T1000 (cell line): ENCODE data around the gene ZNF266.

Experiments used
- DNase-seq: peaks from one replicate; lab custom pipeline; 2025; ENCODE audit warnings: mixed read lengths; lab: John Stamatoyannopoulos, UW

The ZNF266 gene

GRCh38 chr19:9435279-9436268 is at the start of gene ZNF266:
TSS of gene ZNF266 (minus strand) at chr19:9435573. CDS start at chr19:9420089, 15,484 bp downstream.
- DNase-seq, result peak; percentile 83

GRCh38 chr19:9485140-9485539 is 49.8 kb upstream of the ZNF266 start:
- no peak for DNase-seq

- no peak for DNase-seq
These were observed 39.6 kb upstream of the ZNF266 start for GRCh38 chr19:9474975-9475374.

- DNase-seq, result no peak
These were observed 31.8 kb upstream of the ZNF266 start for GRCh38 chr19:9467161-9467560.

- DNase-seq, result no peak
These were observed 26.6 kb upstream of the ZNF266 start for GRCh38 chr19:9461938-9462337.

GRCh38 chr19:9456018-9456689 is 20.8 kb upstream of the ZNF266 start:
- no peak for DNase-seq

- DNase-seq, result no peak
These were observed 18.6 kb upstream of the ZNF266 start for GRCh38 chr19:9453953-9454352.

- DNase-seq, result no peak
These were observed 9.7 kb upstream of the ZNF266 start for GRCh38 chr19:9445037-9445436.

GRCh38 chr19:9436358-9436757 is 985 bp upstream of the ZNF266 start:
- no peak for DNase-seq

- no peak for DNase-seq
These were observed 3.9 kb downstream of the ZNF266 start for GRCh38 chr19:9431475-9431874.

GRCh38 chr19:9430444-9430843 is 4.9 kb downstream of the ZNF266 start:
- no peak for DNase-seq

- DNase-seq, result no peak
These were observed 7.4 kb downstream of the ZNF266 start for GRCh38 chr19:9427941-9428340.

- no peak for DNase-seq
These were observed 22.0 kb downstream of the ZNF266 start for GRCh38 chr19:9413240-9413954.

GRCh38 chr19:9407827-9408226 is 27.5 kb downstream of the ZNF266 start:
- no peak for DNase-seq

- peak; percentile 90 for DNase-seq
These were observed 28.5 kb downstream of the ZNF266 start for GRCh38 chr19:9406798-9407352.

GRCh38 chr19:9381361-9381785 is 54.0 kb downstream of the ZNF266 start:
- no peak for DNase-seq

- no peak for DNase-seq
These were observed 64.4 kb downstream of the ZNF266 start for GRCh38 chr19:9370738-9371619.

GRCh38 chr19:9362905-9363304 is 72.5 kb downstream of the ZNF266 start, which contains the start of gene ZNF177:
TSS of gene ZNF177 (plus strand) at chr19:9363013. CDS start at chr19:9378312, 15,299 bp downstream.
- DNase-seq, result peak; percentile 26
